ENCODE results near the gene BCAS3.
"Not testable (repeated sequence)": the region's sequence is repeated elsewhere in the genome, so short reads cannot be mapped to it uniquely, and the experiment has no call there.

BCAS3 gene

GRCh38 chr17:61416540-61417363 lies 739.1 kb downstream of the BCAS3 start:
- no peak for DNase-seq

GRCh38 chr17:61418449-61418848 lies 740.8 kb downstream of the BCAS3 start:
- no peak for DNase-seq

GRCh38 chr17:61419496-61420046 lies 741.9 kb downstream of the BCAS3 start:
- DNase-seq: no peak

GRCh38 chr17:61420052-61420451 lies 742.4 kb downstream of the BCAS3 start:
- no peak for DNase-seq

- no peak for DNase-seq
Observed at GRCh38 chr17:61420745-61421398, 743.2 kb downstream of the BCAS3 start.

GRCh38 chr17:61421460-61421859 lies 743.8 kb downstream of the BCAS3 start:
- no peak for DNase-seq

GRCh38 chr17:61422116-61422799 lies 744.6 kb downstream of the BCAS3 start:
- DNase-seq: no peak

GRCh38 chr17:61422869-61423268 lies 745.2 kb downstream of the BCAS3 start:
- DNase-seq: no peak

- DNase-seq: no peak
Observed at GRCh38 chr17:61423967-61424649, 746.5 kb downstream of the BCAS3 start.

GRCh38 chr17:61425682-61426481 lies 748.2 kb downstream of the BCAS3 start:
- no peak for DNase-seq

- DNase-seq: no peak
Observed at GRCh38 chr17:61426482-61427304, 749.0 kb downstream of the BCAS3 start.

- no peak for DNase-seq
Observed at GRCh38 chr17:61427567-61427966, 749.9 kb downstream of the BCAS3 start.

- no peak for DNase-seq
Observed at GRCh38 chr17:61429274-61429673, 751.6 kb downstream of the BCAS3 start.

GRCh38 chr17:61429831-61430230 lies 752.2 kb downstream of the BCAS3 start:
- not testable (repeated sequence) for DNase-seq

GRCh38 chr17:61431594-61432311 lies 754.1 kb downstream of the BCAS3 start:
- no peak for DNase-seq

GRCh38 chr17:61436273-61436672 lies 758.6 kb downstream of the BCAS3 start:
- no peak for DNase-seq

- DNase-seq: no peak
Observed at GRCh38 chr17:61436995-61437704, 759.5 kb downstream of the BCAS3 start.

GRCh38 chr17:61440697-61441096 lies 763.0 kb downstream of the BCAS3 start:
- no peak for DNase-seq

- DNase-seq: not testable (repeated sequence)
Observed at GRCh38 chr17:61441507-61441906, 763.9 kb downstream of the BCAS3 start.
